SK-N-MC (cell line): Measurements from ENCODE around the gene HMGN3.

Experiments used
- EZH2 ChIP-seq: fragments of 200-600 bp; sonication (generic); IDR thresholded peaks from one replicate; pipeline ENCODE4 v1.6.1; 2017; ENCODE audit warnings: antibody characterized with exemption
- FOXP2 ChIP-seq: optimal IDR thresholded peaks from 2 replicates; pipeline ENCODE3; 2011; ENCODE audit warnings: mild to moderate bottlenecking, moderate library complexity; ENCODE audit not compliant: insufficient read depth; ENCODE audit errors: extremely low read length, control extremely low read depth
- POLR2AphosphoS5 ChIP-seq: IDR thresholded peaks from 2 replicates; pipeline ENCODE4 v1.6.1; 2012; ENCODE audit warnings: mild to moderate bottlenecking, low read depth, low read length, borderline replicate concordance

DNA sequence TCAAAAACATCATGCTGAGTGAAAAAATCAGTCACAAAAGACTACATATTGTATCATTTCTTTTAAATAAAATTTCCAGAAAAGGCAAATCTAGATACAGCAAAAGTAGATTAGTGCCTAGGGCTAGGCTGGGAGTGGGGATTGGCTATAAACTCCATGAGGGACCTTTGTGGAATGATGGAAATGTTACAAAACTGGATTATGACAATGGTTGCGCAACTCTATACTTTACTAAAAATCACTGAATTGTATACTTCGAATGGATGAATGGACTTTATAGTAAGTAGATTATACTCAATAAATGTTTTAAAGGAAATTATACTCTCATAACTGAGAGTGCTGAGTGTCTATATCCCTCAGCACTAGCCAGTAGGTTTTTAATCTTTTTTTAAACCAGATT lies 4.3 kb downstream of the HMGN3 start:
- TF ChIP-seq POLR2AphosphoS5 (no peak), EZH2 (no peak), FOXP2 (no peak)
